ENCODE measurements around the gene IRF4. TPM values are rescaled to one million over a fixed set of nuclear protein-coding genes. Genes with fewer than 3 reads are reported as not detected.

Gene IRF4
- total RNA-seq, 1 donor from 2014 or later, result 0.16 TPM

GRCh38 chr6:353642-354614 is 37.6 kb upstream of the IRF4 start:
- DNase-seq, result no peak

- DNase-seq, result no peak
Measured at GRCh38 chr6:354631-355280, 36.8 kb upstream of the IRF4 start.

- DNase-seq, result no peak
Measured at GRCh38 chr6:355373-356208, 36.0 kb upstream of the IRF4 start.

- no peak for DNase-seq
Measured at GRCh38 chr6:356828-357251, 34.7 kb upstream of the IRF4 start.

GRCh38 chr6:357261-357790 is 34.2 kb upstream of the IRF4 start:
- DNase-seq, result no peak

GRCh38 chr6:357791-358341 is 33.7 kb upstream of the IRF4 start:
- no peak for DNase-seq

GRCh38 chr6:358432-358831 is 33.1 kb upstream of the IRF4 start:
- no peak for DNase-seq

- no peak for DNase-seq
Measured at GRCh38 chr6:358847-359246, 32.7 kb upstream of the IRF4 start.

- DNase-seq, result no peak
Measured at GRCh38 chr6:359261-360035, 32.1 kb upstream of the IRF4 start.

- DNase-seq, result no peak
Measured at GRCh38 chr6:360349-360748, 31.2 kb upstream of the IRF4 start.

- DNase-seq, result no peak
Measured at GRCh38 chr6:360764-361373, 30.7 kb upstream of the IRF4 start.

GRCh38 chr6:361411-362132 is 30.0 kb upstream of the IRF4 start:
- no peak for DNase-seq

GRCh38 chr6:362231-362923 is 29.2 kb upstream of the IRF4 start:
- DNase-seq, result no peak

GRCh38 chr6:362924-363249 is 28.7 kb upstream of the IRF4 start:
- DNase-seq, result no peak

GRCh38 chr6:363291-363690 is 28.3 kb upstream of the IRF4 start:
- DNase-seq, result no peak

- no peak for DNase-seq
Measured at GRCh38 chr6:363909-364308, 27.6 kb upstream of the IRF4 start.

- DNase-seq, result no peak
Measured at GRCh38 chr6:364609-365540, 26.7 kb upstream of the IRF4 start.

GRCh38 chr6:365835-366234 is 25.7 kb upstream of the IRF4 start:
- DNase-seq, result no peak
